Fibroblast of the aortic adventitia (primary cell): ENCODE data around the gene TGM6. TPM values are rescaled to one million over a fixed set of nuclear protein-coding genes. Genes with fewer than 3 reads are reported as not detected.

Experiments
- DNase-seq: peaks from one replicate; pipeline ENCODE4 v3.0.0-alpha.2; 2010; ENCODE audit warnings: low read depth
- H3K4me3 ChIP-seq: 2 replicates; pipeline ENCODE4 v1.5.1; 2011; ENCODE audit warnings: low read depth, mild to moderate bottlenecking, control low read depth, low read length, moderate library complexity
- CTCF ChIP-seq: IDR thresholded peaks from 2 replicates; pipeline ENCODE4 v1.5.1; 2011; ENCODE audit warnings: mild to moderate bottlenecking, low read length, control low read depth, inconsistent platforms; ENCODE audit not compliant: insufficient read depth
- total RNA-seq: library from RNA; depleted of rRNA; stranded (reverse); fragments of >200 nt; gene quantifications from 2 replicates; pipeline ENCODE4 v1.2.3, GENCODE V29; 2012; ENCODE audit warnings: low replicate concordance

Gene TGM6
- total RNA-seq, 1 donor = not detected

GRCh38 chr20:2385026-2385425 lies 4.3 kb downstream of the TGM6 start:
- no peak for TF ChIP-seq CTCF
- H3K4me3 ChIP-seq = no peak overlapping the region
- no peak for DNase-seq

- DNase-seq = no peak
- no peak overlapping the region for H3K4me3 ChIP-seq
- no peak for TF ChIP-seq CTCF
Measured at GRCh38 chr20:2385496-2385895, 4.8 kb downstream of the TGM6 start.

GRCh38 chr20:2386516-2387179 lies 5.9 kb downstream of the TGM6 start:
- no peak overlapping the region for H3K4me3 ChIP-seq
- no peak for TF ChIP-seq CTCF
- DNase-seq = peak; percentile 43

GRCh38 chr20:2387180-2387577 lies 6.5 kb downstream of the TGM6 start:
- DNase-seq = peak; percentile 43
- no peak overlapping the region for H3K4me3 ChIP-seq
- peak; percentile 61 for TF ChIP-seq CTCF

GRCh38 chr20:2387580-2387979 lies 6.9 kb downstream of the TGM6 start:
- DNase-seq = no peak
- H3K4me3 ChIP-seq = no peak overlapping the region
- TF ChIP-seq CTCF = no peak

- DNase-seq = no peak
- TF ChIP-seq CTCF = no peak
- no peak overlapping the region for H3K4me3 ChIP-seq
Measured at GRCh38 chr20:2390951-2391675, 10.4 kb downstream of the TGM6 start.
